GM23338 (cell line): ENCODE measurements around the gene HOXD8. TPM values are rescaled to one million over a fixed set of nuclear protein-coding genes. Genes with fewer than 3 reads are reported as not detected.

Experiments used
- ATAC-seq: fragments of 200-7000 bp; cut with Tn5 transposase; 3 replicates; pipeline ENCODE4 v1.9.1; 2020
- DNase-seq: peaks from one replicate; pipeline ENCODE4 v3.0.0-alpha.2; 2015; ENCODE audit warnings: low spot score
- H2AFZ ChIP-seq: fragments of 200-600 bp; sonication (generic); 2 replicates; pipeline ENCODE4 v1.8.0; 2016; ENCODE audit warnings: antibody characterized with exemption, mild to moderate bottlenecking, moderate library complexity
- H3F3A ChIP-seq: fragments of 200-600 bp; sonication (generic); replicated peaks from 2 replicates; pipeline ENCODE4 v1.8.0; 2017; ENCODE audit warnings: antibody characterized with exemption, mixed run types, low read depth
- H3K27ac ChIP-seq: fragments of 200-600 bp; sonication (generic); 2 replicates; pipeline ENCODE4 v1.6.1; 2016; ENCODE audit warnings: low read depth
- H3K27me3 ChIP-seq: fragments of 200-600 bp; sonication (generic); 2 replicates; pipeline ENCODE4 v1.8.0; 2016; ENCODE audit warnings: mild to moderate bottlenecking, mixed run types, moderate library complexity; ENCODE audit not compliant: insufficient read depth
- H3K36me3 ChIP-seq: fragments of 200-600 bp; sonication (generic); 2 replicates; pipeline ENCODE4 v1.8.0; 2016; ENCODE audit warnings: mild to moderate bottlenecking; ENCODE audit not compliant: insufficient read depth
- H3K4me1 ChIP-seq: fragments of 200-600 bp; sonication (generic); 2 replicates; pipeline ENCODE4 v1.8.0; 2016; ENCODE audit warnings: mild to moderate bottlenecking, moderate library complexity; ENCODE audit not compliant: insufficient read depth
- H3K4me2 ChIP-seq: fragments of 200-600 bp; sonication (generic); 2 replicates; pipeline ENCODE4 v1.7.1; 2017; ENCODE audit warnings: mixed run types
- H3K4me3 ChIP-seq: fragments of 200-600 bp; sonication (generic); 2 replicates; pipeline ENCODE4 v1.6.1; 2016; ENCODE audit warnings: mixed run types
- H3K79me2 ChIP-seq: fragments of 200-600 bp; sonication (generic); replicated peaks from 2 replicates; pipeline ENCODE4 v1.8.0; 2017; ENCODE audit warnings: mild to moderate bottlenecking; ENCODE audit not compliant: insufficient read depth
- H3K9me2 ChIP-seq: fragments of 200-600 bp; sonication (generic); 2 replicates; pipeline ENCODE4 v1.8.0; 2017; ENCODE audit not compliant: insufficient read depth
- H4K20me1 ChIP-seq: fragments of 200-600 bp; sonication (generic); replicated peaks from 2 replicates; pipeline ENCODE4 v1.8.0; 2017; ENCODE audit warnings: mild to moderate bottlenecking; ENCODE audit not compliant: insufficient read depth
- H3K27ac Mint-ChIP-seq: 2 replicates; pipeline ENCODE4 v1.8.0; 2020; ENCODE audit warnings: inconsistent platforms, mild to moderate bottlenecking, moderate library complexity, mixed read lengths
- H3K27me3 Mint-ChIP-seq: 3 replicates; pipeline ENCODE4 v1.8.0; 2022; ENCODE audit warnings: low read depth, mild to moderate bottlenecking, moderate library complexity, mixed read lengths, inconsistent platforms; ENCODE audit not compliant: insufficient read depth, poor library complexity
- H3K36me3 Mint-ChIP-seq: 3 replicates; pipeline ENCODE4 v1.8.0; 2021; ENCODE audit warnings: low read depth, mild to moderate bottlenecking, inconsistent platforms, moderate library complexity, mixed read lengths
- H3K4me1 Mint-ChIP-seq: 3 replicates; pipeline ENCODE4 v1.8.0; 2020; ENCODE audit warnings: mild to moderate bottlenecking, inconsistent platforms, mixed read lengths
- H3K4me3 Mint-ChIP-seq: 3 replicates; pipeline ENCODE4 v1.8.0; 2021; ENCODE audit warnings: moderate library complexity, mild to moderate bottlenecking, inconsistent platforms, mixed read lengths
- H3K9me3 Mint-ChIP-seq: 3 replicates; pipeline ENCODE4 v1.8.0; 2020; ENCODE audit warnings: moderate library complexity, mild to moderate bottlenecking, inconsistent platforms, mixed read lengths
- CREB1 ChIP-seq: fragments of 250-450 bp; sonication (Bioruptor Pico); IDR thresholded peaks from 2 replicates; pipeline ENCODE4 v1.5.0; 2020; ENCODE audit warnings: low read depth, mild to moderate bottlenecking, moderate library complexity
- CTCF ChIP-seq, 2 experiments: fragments of 200-600 bp in 1 of 2; sonication (generic) in 1 of 2; conservative IDR thresholded peaks; 2 replicates each; pipeline versions ENCODE4 v1.5.1 to v1.6.1; 2016 to 2017; ENCODE audit warnings: antibody characterized with exemption in 2 of 2, low read depth in 2 of 2, mild to moderate bottlenecking in 2 of 2, moderate library complexity in 1 of 2
- EZH2 ChIP-seq: fragments of 200-600 bp; sonication (generic); IDR thresholded peaks from one replicate; pipeline ENCODE4 v1.8.0; 2017; ENCODE audit warnings: antibody characterized with exemption, mild to moderate bottlenecking, low read depth; ENCODE audit not compliant: unreplicated experiment
- EZH2phosphoT487 ChIP-seq: fragments of 200-600 bp; sonication (generic); IDR thresholded peaks from one replicate; pipeline ENCODE4 v1.8.1; 2018; ENCODE audit warnings: antibody characterized with exemption; ENCODE audit not compliant: unreplicated experiment
- JUNB ChIP-seq: IDR thresholded peaks from one replicate; pipeline ENCODE4 v1.6.1; 2016; ENCODE audit warnings: antibody characterized with exemption; ENCODE audit not compliant: unreplicated experiment
- ZNF114 ChIP-seq: fragments of 250-450 bp; sonication (Bioruptor Pico); IDR thresholded peaks from 2 replicates; pipeline ENCODE4 v1.5.0; 2020; ENCODE audit warnings: mild to moderate bottlenecking, moderate library complexity
- ZNF462 ChIP-seq: fragments of 250-450 bp; sonication (Bioruptor Pico); IDR thresholded peaks from 2 replicates; pipeline ENCODE4 v1.5.0; 2020; ENCODE audit warnings: mild to moderate bottlenecking, moderate library complexity
- polyA plus RNA-seq: library from polyadenylated mRNA; unstranded; fragments of >200 nt; fragmentation: Nextera tagmentation; extraction: Ambion mirVana; gene quantifications from 2 replicates; pipeline ENCODE4 v1.2.1, GENCODE V29; 2016
- total RNA-seq: library from RNA; depleted of rRNA; stranded (reverse); fragments of >200 nt; shearing (Covaris generic); gene quantifications from 2 replicates; pipeline ENCODE4 v1.2.3, GENCODE V29; 2014

The HOXD8 gene
- total and polyA plus RNA-seq, 2 experiments from 2014 or later: not detected

GRCh38 chr2:176085861-176086771 lies 43.4 kb upstream of the HOXD8 start:
- TF ChIP-seq EZH2 (peak; percentile 80), CTCF (conservative IDR thresholded peaks at IDR 0.05; ENCODE audit: low read depth in 2 of 2) (peak; percentile 69 to 72), EZH2phosphoT487 (peak; percentile 50), CREB1 (CRISPR knock-in tag) (no peak)
- DNase-seq: peak; percentile 75
- Mint-ChIP-seq H3K9me3 (peaks cover 12% of the 10 kb centered on the region; the same call in 2 of the 3 replicates), H3K4me1 (peaks cover 34% of the 10 kb centered on the region), H3K27ac (no peak overlapping the region), H3K36me3 (peaks cover 3% of the 10 kb centered on the region; the same call in 1 of the 3 replicates), H3K27me3 (peaks cover 100% of the 10 kb centered on the region), H3K4me3 (peak overlapping the region; percentile 57)
- Histone ChIP-seq H3K36me3 (no peaks in the 10 kb centered on the region), H3K4me2 (peak overlapping the region; percentile 81), H3K79me2 (no peaks in the 10 kb centered on the region), H3K27me3 (peaks cover 100% of the 10 kb centered on the region), H3K27ac (no peak overlapping the region), H2AFZ (no peak overlapping the region), H3F3A (peaks cover 39% of the 10 kb centered on the region), H4K20me1 (peaks cover 50% of the 10 kb centered on the region), H3K4me1 (peaks cover 58% of the 10 kb centered on the region), H3K9me2 (no peaks in the 10 kb centered on the region), H3K4me3 (peak overlapping the region; percentile 49)
- ATAC-seq: peak; percentile 6

GRCh38 chr2:176087330-176088047 lies 42.0 kb upstream of the HOXD8 start:
- TF ChIP-seq ZNF114 (CRISPR knock-in tag) (no peak), ZNF462 (no peak), EZH2 (peak; percentile 88), JUNB (no peak)
- H3K27me3 Mint-ChIP-seq: peaks cover 98% of the 10 kb centered on the region
- H4K20me1 ChIP-seq: peaks cover 47% of the 10 kb centered on the region
- H3K27ac ChIP-seq: no peak overlapping the region
- peak overlapping the region; percentile 50 for H3K4me3 ChIP-seq
- peaks cover 10% of the 10 kb centered on the region; the same call in 2 of the 3 replicates for H3K9me3 Mint-ChIP-seq
- H3K27ac Mint-ChIP-seq: no peak overlapping the region
- peak overlapping the region; percentile 81 for H3K4me2 ChIP-seq
- no peaks in the 10 kb centered on the region for H3K9me2 ChIP-seq
- H3K4me1 ChIP-seq: peaks cover 49% of the 10 kb centered on the region
- ATAC-seq (no peak), DNase-seq (no peak)
- peak overlapping the region; percentile 70; the same call in 2 of the 3 replicates for H3K4me3 Mint-ChIP-seq
- no peaks in the 10 kb centered on the region for H3K79me2 ChIP-seq
- H2AFZ ChIP-seq: no peak overlapping the region; the same call in 1 of the 2 replicates
- peaks cover 48% of the 10 kb centered on the region for H3F3A ChIP-seq
- no peaks in the 10 kb centered on the region for H3K36me3 ChIP-seq
- peaks cover 99% of the 10 kb centered on the region for H3K27me3 ChIP-seq
- peaks cover 39% of the 10 kb centered on the region for H3K4me1 Mint-ChIP-seq
- H3K36me3 Mint-ChIP-seq: no peaks in the 10 kb centered on the region
